ENCODE data around the gene FLVCR2.

FLVCR2 gene

DNA sequence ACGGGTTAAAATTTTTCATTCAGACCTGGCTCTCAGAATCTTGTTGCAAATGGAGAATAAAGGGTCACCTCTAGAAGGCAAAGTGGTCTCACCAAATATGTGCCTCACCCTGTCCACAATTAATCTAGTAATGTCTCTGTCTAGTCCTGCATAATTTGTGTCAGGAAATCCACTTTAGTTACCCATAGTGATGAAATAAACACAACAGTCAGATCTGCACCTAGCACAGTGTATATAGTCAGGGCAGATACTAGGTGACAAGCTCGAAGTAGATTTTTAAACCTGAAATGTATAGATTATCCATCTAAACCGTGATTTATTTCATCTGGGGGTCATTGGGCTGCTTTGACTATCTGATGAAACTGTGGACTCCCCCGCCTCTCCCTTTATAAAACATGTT lies 15.9 kb upstream of the FLVCR2 start:
- Histone ChIP-seq H3K36me3 (replicated peaks; ENCODE audit: insufficient read depth, low read length) (no peaks in the 10 kb centered on the region), H3K27me3 (replicated peaks; ENCODE audit: insufficient read depth, low read length) (no peaks in the 10 kb centered on the region), H3K9ac (ENCODE audit: low read length) (no peak overlapping the region), H2AFZ (ENCODE audit: low read length) (no peak overlapping the region), H3K9me3 (replicated peaks; ENCODE audit: insufficient read depth, low read length) (no peaks in the 10 kb centered on the region), H3K4me3 (ENCODE audit: low read length) (no peak overlapping the region), H3K9me2 (replicated peaks; ENCODE audit: insufficient read depth, low read length) (no peaks in the 10 kb centered on the region), H3K4me2 (ENCODE audit: low read depth, low read length) (no peak overlapping the region), H3K79me2 (ENCODE audit: low read length) (no peaks in the 10 kb centered on the region), H3K4me1 (ENCODE audit: low read length) (peaks cover 7% of the 10 kb centered on the region; the same call in 1 of the 2 replicates), H3F3A (ENCODE audit: insufficient read depth, low read length) (no peaks in the 10 kb centered on the region), H3K27ac (ENCODE audit: low read length) (no peak overlapping the region), H4K20me1 (ENCODE audit: insufficient read depth, low read length) (no peaks in the 10 kb centered on the region)
- no peak for DNase-seq
- TF ChIP-seq EZH2phosphoT487 (IDR thresholded peaks at IDR 0.05; ENCODE audit: low read length) (no peak), EZH2 (optimal IDR thresholded peaks at IDR 0.05; ENCODE audit: low read depth, low read length) (no peak)
- TF ChIP-seq, protein P1, sequence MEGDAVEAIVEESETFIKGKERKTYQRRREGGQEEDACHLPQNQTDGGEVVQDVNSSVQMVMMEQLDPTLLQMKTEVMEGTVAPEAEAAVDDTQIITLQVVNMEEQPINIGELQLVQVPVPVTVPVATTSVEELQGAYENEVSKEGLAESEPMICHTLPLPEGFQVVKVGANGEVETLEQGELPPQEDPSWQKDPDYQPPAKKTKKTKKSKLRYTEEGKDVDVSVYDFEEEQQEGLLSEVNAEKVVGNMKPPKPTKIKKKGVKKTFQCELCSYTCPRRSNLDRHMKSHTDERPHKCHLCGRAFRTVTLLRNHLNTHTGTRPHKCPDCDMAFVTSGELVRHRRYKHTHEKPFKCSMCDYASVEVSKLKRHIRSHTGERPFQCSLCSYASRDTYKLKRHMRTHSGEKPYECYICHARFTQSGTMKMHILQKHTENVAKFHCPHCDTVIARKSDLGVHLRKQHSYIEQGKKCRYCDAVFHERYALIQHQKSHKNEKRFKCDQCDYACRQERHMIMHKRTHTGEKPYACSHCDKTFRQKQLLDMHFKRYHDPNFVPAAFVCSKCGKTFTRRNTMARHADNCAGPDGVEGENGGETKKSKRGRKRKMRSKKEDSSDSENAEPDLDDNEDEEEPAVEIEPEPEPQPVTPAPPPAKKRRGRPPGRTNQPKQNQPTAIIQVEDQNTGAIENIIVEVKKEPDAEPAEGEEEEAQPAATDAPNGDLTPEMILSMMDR (IDR thresholded peaks at IDR 0.05; ENCODE audit: low read length): no peak

DNA sequence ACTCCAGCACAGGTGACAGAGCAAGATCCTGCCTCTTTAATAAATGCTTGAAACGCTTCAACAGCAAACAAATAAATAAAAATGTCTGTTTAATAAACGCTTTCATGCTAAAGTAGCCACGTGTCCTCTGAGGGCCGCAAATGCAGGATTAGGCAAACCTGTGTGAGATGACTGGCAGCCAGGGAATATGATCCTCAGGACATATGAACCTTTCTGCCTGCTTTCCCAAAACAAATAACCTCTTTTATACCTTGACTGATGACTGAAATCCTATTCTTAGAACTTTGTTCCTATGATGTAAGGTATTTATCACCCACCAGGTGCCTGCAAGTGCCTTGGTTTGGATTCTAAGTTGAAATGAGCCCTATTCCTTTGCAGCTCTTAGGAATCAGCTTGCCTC lies 14.5 kb upstream of the FLVCR2 start:
- H3K27ac ChIP-seq (ENCODE audit: low read length): no peak overlapping the region
- no peaks in the 10 kb centered on the region for H3K27me3 ChIP-seq (replicated peaks; ENCODE audit: insufficient read depth, low read length)
- no peak overlapping the region for H3K4me3 ChIP-seq (ENCODE audit: low read length)
- H3K4me1 ChIP-seq (ENCODE audit: low read length): peaks cover 14% of the 10 kb centered on the region
- no peaks in the 10 kb centered on the region for H3K36me3 ChIP-seq (replicated peaks; ENCODE audit: insufficient read depth, low read length)
- no peaks in the 10 kb centered on the region for H3K9me3 ChIP-seq (replicated peaks; ENCODE audit: insufficient read depth, low read length)
- no peak overlapping the region for H3K4me2 ChIP-seq (ENCODE audit: low read depth, low read length)
- H3K79me2 ChIP-seq (ENCODE audit: low read length): no peaks in the 10 kb centered on the region
- no peaks in the 10 kb centered on the region for H3F3A ChIP-seq (ENCODE audit: insufficient read depth, low read length)
- no peak for DNase-seq
- H3K9ac ChIP-seq (ENCODE audit: low read length): no peak overlapping the region
- TF ChIP-seq, protein P1 (IDR thresholded peaks at IDR 0.05; ENCODE audit: low read length): no peak
- TF ChIP-seq EZH2 (optimal IDR thresholded peaks at IDR 0.05; ENCODE audit: low read depth, low read length) (no peak), EZH2phosphoT487 (IDR thresholded peaks at IDR 0.05; ENCODE audit: low read length) (no peak)
- H3K9me2 ChIP-seq (replicated peaks; ENCODE audit: insufficient read depth, low read length): no peaks in the 10 kb centered on the region
- no peak overlapping the region for H2AFZ ChIP-seq (ENCODE audit: low read length)
- H4K20me1 ChIP-seq (ENCODE audit: insufficient read depth, low read length): no peaks in the 10 kb centered on the region

DNA sequence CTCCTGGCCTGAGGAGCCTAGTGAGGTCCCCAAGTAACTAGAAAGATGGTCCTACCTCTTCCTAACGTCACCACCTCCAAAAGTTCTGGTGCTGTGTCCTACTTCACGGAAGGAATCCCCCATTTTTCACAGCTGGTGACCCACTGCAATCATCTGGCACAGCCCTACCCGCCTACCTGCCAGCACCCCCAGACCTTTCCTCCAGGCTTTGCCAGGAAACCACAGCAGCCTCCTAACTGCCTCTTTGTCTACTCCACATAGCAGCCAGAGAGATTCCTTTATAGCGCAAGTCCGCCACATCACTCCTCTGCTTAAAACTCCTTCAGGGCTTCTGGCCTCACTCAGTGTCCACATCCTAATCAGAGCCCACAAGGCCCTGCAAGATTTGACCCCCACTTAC lies 13.4 kb upstream of the FLVCR2 start:
- Histone ChIP-seq H3K9me2 (replicated peaks; ENCODE audit: insufficient read depth, low read length) (no peaks in the 10 kb centered on the region), H3K4me1 (ENCODE audit: low read length) (peaks cover 16% of the 10 kb centered on the region), H3K4me2 (ENCODE audit: low read depth, low read length) (no peak overlapping the region), H3K9me3 (replicated peaks; ENCODE audit: insufficient read depth, low read length) (no peaks in the 10 kb centered on the region), H3K9ac (ENCODE audit: low read length) (no peak overlapping the region), H3K4me3 (ENCODE audit: low read length) (no peak overlapping the region), H3K27ac (ENCODE audit: low read length) (no peak overlapping the region), H3K79me2 (ENCODE audit: low read length) (no peaks in the 10 kb centered on the region), H3K27me3 (replicated peaks; ENCODE audit: insufficient read depth, low read length) (no peaks in the 10 kb centered on the region), H3K36me3 (replicated peaks; ENCODE audit: insufficient read depth, low read length) (no peaks in the 10 kb centered on the region), H2AFZ (ENCODE audit: low read length) (no peak overlapping the region), H4K20me1 (ENCODE audit: insufficient read depth, low read length) (no peaks in the 10 kb centered on the region), H3F3A (ENCODE audit: insufficient read depth, low read length) (no peaks in the 10 kb centered on the region)
- no peak for DNase-seq
- TF ChIP-seq EZH2 (optimal IDR thresholded peaks at IDR 0.05; ENCODE audit: low read depth, low read length): no peak
- TF ChIP-seq, protein P1 (IDR thresholded peaks at IDR 0.05; ENCODE audit: low read length): no peak
- no peak for TF ChIP-seq EZH2phosphoT487 (IDR thresholded peaks at IDR 0.05; ENCODE audit: low read length)

All from MM.1S (cell line).